ENCODE measurements around the gene PSME2.

DNA sequence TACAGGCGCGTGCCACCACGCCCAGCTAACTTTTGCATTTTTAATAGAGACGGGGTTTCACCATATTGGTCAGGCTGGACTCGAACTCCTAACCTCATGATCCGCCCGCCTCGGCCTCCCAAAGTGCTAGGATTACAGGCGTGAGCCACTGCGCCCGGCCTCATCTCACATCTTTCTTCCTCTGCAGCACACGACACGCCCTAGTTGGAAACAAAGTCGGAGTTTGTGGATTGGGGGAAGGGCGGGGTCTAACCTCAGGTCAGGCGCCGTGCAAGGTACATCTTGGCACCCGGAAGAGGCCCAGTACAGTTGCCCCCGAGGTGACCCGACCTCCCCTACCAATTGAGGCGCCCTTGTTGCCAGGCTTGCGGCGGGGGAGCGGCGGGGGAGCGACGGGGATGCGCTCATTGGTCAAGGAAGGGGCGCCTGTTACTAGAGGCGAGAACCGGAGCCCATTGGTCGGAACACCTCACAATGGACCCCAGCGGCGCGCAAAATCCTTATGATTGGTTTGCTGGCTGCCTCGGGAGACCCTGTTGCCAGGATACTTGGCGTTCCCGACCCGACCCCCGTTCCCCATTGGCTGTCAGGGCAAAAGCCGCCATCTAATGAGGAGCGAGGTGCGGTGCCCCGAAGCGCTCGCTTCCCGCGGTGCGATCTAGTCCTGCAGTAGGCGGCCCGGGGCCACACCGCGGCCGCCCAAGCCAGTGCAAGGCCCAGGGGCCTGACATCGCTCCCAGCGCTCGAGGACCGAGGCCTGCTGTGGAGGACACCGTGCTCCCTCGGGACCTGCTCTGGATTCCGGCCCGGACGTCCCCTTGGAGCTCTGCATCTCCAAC lies 25.2 kb upstream of the PSME2 start, which contains the start of gene REC8:
- TF ChIP-seq, protein P1, sequence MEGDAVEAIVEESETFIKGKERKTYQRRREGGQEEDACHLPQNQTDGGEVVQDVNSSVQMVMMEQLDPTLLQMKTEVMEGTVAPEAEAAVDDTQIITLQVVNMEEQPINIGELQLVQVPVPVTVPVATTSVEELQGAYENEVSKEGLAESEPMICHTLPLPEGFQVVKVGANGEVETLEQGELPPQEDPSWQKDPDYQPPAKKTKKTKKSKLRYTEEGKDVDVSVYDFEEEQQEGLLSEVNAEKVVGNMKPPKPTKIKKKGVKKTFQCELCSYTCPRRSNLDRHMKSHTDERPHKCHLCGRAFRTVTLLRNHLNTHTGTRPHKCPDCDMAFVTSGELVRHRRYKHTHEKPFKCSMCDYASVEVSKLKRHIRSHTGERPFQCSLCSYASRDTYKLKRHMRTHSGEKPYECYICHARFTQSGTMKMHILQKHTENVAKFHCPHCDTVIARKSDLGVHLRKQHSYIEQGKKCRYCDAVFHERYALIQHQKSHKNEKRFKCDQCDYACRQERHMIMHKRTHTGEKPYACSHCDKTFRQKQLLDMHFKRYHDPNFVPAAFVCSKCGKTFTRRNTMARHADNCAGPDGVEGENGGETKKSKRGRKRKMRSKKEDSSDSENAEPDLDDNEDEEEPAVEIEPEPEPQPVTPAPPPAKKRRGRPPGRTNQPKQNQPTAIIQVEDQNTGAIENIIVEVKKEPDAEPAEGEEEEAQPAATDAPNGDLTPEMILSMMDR (IDR thresholded peaks at IDR 0.05) = no peak
- TF ChIP-seq RAD21 (conservative IDR thresholded peaks at IDR 0.05 in 1 of 2, IDR thresholded peaks at IDR 0.05 in 1 of 2) (no peak), CEBPB (IDR thresholded peaks at IDR 0.05) (no peak), POLR2A (IDR thresholded peaks at IDR 0.05; ENCODE audit: low read length) (no peak), EP300 (IDR thresholded peaks at IDR 0.05) (no peak), PHF8 (IDR thresholded peaks at IDR 0.05; ENCODE audit: borderline replicate concordance, low read depth) (no peak), ZNF302 (CRISPR knock-in tag; IDR thresholded peaks at IDR 0.05) (no peak), JUN (IDR thresholded peaks at IDR 0.05) (no peak), CHD4 (IDR thresholded peaks at IDR 0.05; ENCODE audit: borderline replicate concordance) (no peak), RARB (CRISPR knock-in tag; IDR thresholded peaks at IDR 0.05) (no peak)
- TF ChIP-seq, protein P2, sequence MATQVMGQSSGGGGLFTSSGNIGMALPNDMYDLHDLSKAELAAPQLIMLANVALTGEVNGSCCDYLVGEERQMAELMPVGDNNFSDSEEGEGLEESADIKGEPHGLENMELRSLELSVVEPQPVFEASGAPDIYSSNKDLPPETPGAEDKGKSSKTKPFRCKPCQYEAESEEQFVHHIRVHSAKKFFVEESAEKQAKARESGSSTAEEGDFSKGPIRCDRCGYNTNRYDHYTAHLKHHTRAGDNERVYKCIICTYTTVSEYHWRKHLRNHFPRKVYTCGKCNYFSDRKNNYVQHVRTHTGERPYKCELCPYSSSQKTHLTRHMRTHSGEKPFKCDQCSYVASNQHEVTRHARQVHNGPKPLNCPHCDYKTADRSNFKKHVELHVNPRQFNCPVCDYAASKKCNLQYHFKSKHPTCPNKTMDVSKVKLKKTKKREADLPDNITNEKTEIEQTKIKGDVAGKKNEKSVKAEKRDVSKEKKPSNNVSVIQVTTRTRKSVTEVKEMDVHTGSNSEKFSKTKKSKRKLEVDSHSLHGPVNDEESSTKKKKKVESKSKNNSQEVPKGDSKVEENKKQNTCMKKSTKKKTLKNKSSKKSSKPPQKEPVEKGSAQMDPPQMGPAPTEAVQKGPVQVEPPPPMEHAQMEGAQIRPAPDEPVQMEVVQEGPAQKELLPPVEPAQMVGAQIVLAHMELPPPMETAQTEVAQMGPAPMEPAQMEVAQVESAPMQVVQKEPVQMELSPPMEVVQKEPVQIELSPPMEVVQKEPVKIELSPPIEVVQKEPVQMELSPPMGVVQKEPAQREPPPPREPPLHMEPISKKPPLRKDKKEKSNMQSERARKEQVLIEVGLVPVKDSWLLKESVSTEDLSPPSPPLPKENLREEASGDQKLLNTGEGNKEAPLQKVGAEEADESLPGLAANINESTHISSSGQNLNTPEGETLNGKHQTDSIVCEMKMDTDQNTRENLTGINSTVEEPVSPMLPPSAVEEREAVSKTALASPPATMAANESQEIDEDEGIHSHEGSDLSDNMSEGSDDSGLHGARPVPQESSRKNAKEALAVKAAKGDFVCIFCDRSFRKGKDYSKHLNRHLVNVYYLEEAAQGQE (IDR thresholded peaks at IDR 0.05) = no peak
- TF ChIP-seq, protein P3, sequence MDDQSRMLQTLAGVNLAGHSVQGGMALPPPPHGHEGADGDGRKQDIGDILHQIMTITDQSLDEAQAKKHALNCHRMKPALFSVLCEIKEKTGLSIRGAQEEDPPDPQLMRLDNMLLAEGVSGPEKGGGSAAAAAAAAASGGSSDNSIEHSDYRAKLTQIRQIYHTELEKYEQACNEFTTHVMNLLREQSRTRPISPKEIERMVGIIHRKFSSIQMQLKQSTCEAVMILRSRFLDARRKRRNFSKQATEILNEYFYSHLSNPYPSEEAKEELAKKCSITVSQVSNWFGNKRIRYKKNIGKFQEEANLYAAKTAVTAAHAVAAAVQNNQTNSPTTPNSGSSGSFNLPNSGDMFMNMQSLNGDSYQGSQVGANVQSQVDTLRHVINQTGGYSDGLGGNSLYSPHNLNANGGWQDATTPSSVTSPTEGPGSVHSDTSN (IDR thresholded peaks at IDR 0.05) = no peak
